ENCODE results near the gene BCAR3. TPM values are rescaled to one million over a fixed set of nuclear protein-coding genes. Genes with fewer than 3 reads are reported as not detected.
A peak's percentile ranks its signal among the peaks of the same experiment; 100 is the strongest.

The BCAR3 gene
- total and polyA plus RNA-seq, 4 donors, result 8.4 to 24.1 (median 16.0) TPM

DNA sequence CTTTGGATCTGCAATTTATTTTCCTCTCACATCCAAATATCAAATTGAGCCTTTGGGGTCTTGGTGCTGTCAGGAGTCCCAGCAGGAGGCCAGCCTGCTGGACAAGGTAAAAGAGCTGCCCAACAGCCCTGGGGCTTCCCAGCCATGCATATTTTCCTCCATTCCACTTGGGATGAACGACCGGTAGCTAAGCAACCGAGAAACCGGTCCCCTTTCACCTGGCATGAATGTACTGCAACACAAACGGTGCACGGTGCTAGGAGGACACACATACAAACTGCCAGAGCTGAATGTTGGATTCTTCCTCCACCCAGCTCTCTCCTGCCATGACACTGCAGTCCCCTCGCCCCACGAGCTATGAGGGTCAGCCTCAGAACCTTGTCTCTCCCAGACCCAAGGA, 42.7 kb downstream of the BCAR3 start:
- intact Hi-C loops (cut with DNase I), result loop anchor here in 1 of 2 donors (5.0 kb wide), 1 partner anchor 38 kb away; no protein-coding TSS in a partner anchor
- Histone ChIP-seq H3K27ac (ENCODE audit: low read depth in 1 of 2, low read length in 2 of 2) (no peak overlapping the region), H3K9me3 (ENCODE audit: control insufficient read depth, low read length) (no peaks in the 10 kb centered on the region), H3K4me1 (ENCODE audit: control insufficient read depth in 1 of 2, insufficient read depth in 2 of 2, low read length in 2 of 2) (peaks cover 3 to 15% of the 10 kb centered on the region in 2 donors), H3K36me3 (ENCODE audit: control insufficient read depth in 1 of 2, insufficient read depth in 2 of 2, low read length in 1 of 2) (no peaks in the 10 kb centered on the region), H3K27me3 (ENCODE audit: control insufficient read depth in 1 of 2, insufficient read depth in 2 of 2, low read length in 1 of 2) (no peaks in the 10 kb centered on the region), H3K4me3 (ENCODE audit: low read length in 2 of 2) (no peak overlapping the region)
- ATAC-seq (ENCODE audit: low FRiP score) (no peak), DNase-seq (no peak)
- WGBS, 2 donors, result 91 to 93% methylated on average over 8 of the region's 8 CpGs

DNA sequence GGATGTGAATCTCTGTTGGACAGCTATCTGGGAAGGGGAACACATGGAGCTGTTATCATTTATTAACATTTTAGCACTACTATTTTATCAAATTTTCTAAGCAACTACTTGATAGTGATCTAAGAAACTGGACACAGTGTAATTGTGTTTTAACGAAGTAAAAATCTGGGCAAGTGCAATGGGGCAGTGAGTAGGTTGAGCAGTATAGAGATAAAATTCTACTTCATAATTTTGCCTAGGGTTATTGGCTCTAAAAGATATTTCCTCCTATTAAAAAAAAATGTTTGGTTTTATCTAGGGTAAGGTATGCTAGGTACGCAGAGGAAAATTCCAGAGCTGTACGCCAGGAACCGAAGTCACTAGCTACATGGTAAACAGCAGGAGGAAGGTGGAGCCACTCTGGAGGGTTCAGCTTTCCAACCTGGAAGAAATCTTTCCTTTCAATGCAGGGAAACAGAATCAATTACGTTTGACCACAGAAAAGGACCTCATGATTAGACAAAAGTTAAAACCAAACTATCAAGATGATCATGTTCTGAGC, 43.3 kb downstream of the BCAR3 start:
- WGBS, 2 donors, result 77 to 86% methylated on average over 5 of the region's 5 CpGs
- Histone ChIP-seq H3K36me3 (ENCODE audit: control insufficient read depth in 1 of 2, insufficient read depth in 2 of 2, low read length in 1 of 2) (no peaks in the 10 kb centered on the region), H3K27ac (ENCODE audit: low read depth in 1 of 2, low read length in 2 of 2) (no peak overlapping the region), H3K4me1 (ENCODE audit: control insufficient read depth in 1 of 2, insufficient read depth in 2 of 2, low read length in 2 of 2) (peaks cover 3 to 15% of the 10 kb centered on the region in 2 donors), H3K9me3 (ENCODE audit: control insufficient read depth, low read length) (no peaks in the 10 kb centered on the region), H3K4me3 (ENCODE audit: low read length in 2 of 2) (no peak overlapping the region), H3K27me3 (ENCODE audit: control insufficient read depth in 1 of 2, insufficient read depth in 2 of 2, low read length in 1 of 2) (no peaks in the 10 kb centered on the region)
- intact Hi-C loops (cut with DNase I), result loop anchor here in 1 of 2 donors (5.0 kb wide), 1 partner anchor 39 kb away; no protein-coding TSS in a partner anchor
- ATAC-seq (ENCODE audit: low FRiP score) (no peak), DNase-seq (no peak)

DNA sequence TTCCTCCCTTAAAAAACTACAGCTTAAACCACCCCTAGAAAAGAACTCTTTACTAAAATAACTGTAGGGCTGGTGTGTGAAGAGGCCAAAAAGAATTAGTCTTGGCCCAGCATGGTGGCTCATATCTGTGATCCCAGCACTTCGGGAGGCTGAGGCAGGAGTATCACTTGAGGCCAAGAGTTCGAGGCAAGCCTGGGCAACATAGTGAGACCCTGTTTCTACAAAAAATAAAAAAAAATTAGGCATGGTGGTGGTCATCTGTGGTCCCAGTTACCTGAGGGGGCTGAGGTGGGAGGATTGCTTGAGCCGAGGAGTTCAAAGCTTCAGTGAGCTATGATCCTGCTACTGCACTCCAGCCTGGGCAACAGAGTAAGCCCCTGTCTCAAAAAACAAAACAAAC, 44.9 kb downstream of the BCAR3 start:
- intact Hi-C loops (cut with DNase I), result loop anchor here in 1 of 2 donors (5.0 kb wide), 1 partner anchor 41 kb away; no protein-coding TSS in a partner anchor
- Histone ChIP-seq H3K4me1 (ENCODE audit: control insufficient read depth in 1 of 2, insufficient read depth in 2 of 2, low read length in 2 of 2) (peaks cover 3 to 15% of the 10 kb centered on the region in 2 donors), H3K4me3 (ENCODE audit: low read length in 2 of 2) (no peak overlapping the region), H3K27ac (ENCODE audit: low read depth in 1 of 2, low read length in 2 of 2) (no peak overlapping the region), H3K27me3 (ENCODE audit: control insufficient read depth in 1 of 2, insufficient read depth in 2 of 2, low read length in 1 of 2) (no peaks in the 10 kb centered on the region), H3K9me3 (ENCODE audit: control insufficient read depth, low read length) (no peaks in the 10 kb centered on the region), H3K36me3 (ENCODE audit: control insufficient read depth in 1 of 2, insufficient read depth in 2 of 2, low read length in 1 of 2) (no peaks in the 10 kb centered on the region)
- DNase-seq (no peak), ATAC-seq (ENCODE audit: low FRiP score) (no peak)
- 87 to 94% methylated on average over 3 of the region's 3 CpGs for WGBS, 2 donors

DNA sequence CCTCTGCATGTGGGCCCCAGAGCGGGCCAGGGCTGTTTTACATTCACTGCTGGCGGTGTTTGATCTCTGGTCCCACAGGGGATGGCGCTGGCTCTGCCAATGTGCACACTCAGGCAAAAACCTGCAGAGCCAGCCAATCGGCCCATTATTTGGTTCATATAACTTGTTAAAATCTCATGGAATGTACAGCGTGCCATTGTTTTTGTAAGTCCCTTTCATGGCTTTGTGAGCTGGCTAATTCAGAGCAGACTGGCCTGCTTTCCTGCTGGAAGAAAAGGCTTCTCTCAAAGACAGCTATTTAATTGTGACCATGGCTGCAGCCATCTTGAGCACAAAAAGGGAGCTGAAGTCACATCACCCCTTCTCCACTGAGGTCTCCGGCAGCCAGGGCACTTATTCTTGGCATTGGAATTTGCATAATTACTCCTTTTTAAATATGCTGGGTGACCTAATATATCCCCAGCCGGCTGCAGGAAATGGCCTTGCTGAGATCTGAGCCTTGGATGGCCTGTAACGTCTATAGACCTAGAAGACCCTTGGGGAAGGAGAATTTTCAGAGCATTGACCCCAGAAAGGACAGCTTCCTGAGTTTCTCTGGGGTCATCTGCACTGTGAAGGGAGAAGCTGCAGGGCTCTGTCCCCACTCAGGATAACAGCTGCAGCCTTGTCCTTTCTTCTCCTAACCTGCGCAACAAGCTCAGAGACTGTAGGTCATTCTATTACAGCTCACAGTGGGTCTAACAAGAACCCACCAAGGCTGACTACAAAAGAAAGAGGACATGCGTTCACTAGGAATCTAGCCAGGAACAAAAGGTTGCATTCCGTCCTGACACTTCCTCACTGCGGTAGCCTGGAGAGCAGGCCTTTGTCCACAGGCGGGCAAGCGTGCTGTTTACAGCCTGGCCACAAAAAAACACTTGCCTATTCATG, 45.8 kb downstream of the BCAR3 start:
- 74 to 84% methylated on average over 14 of the region's 14 CpGs for WGBS, 2 donors
- intact Hi-C loops (cut with DNase I), result loop anchor here in 1 of 2 donors (5.0 kb wide), 1 partner anchor 41 kb away; no protein-coding TSS in a partner anchor
- Histone ChIP-seq H3K9me3 (ENCODE audit: control insufficient read depth, low read length) (no peaks in the 10 kb centered on the region), H3K27ac (ENCODE audit: low read depth in 1 of 2, low read length in 2 of 2) (no peak overlapping the region), H3K27me3 (ENCODE audit: control insufficient read depth in 1 of 2, insufficient read depth in 2 of 2, low read length in 1 of 2) (no peaks in the 10 kb centered on the region), H3K4me3 (ENCODE audit: low read length in 2 of 2) (no peak overlapping the region), H3K4me1 (ENCODE audit: control insufficient read depth in 1 of 2, insufficient read depth in 2 of 2, low read length in 2 of 2) (peaks cover under 1 to 9% of the 10 kb centered on the region in 2 donors), H3K36me3 (ENCODE audit: control insufficient read depth in 1 of 2, insufficient read depth in 2 of 2, low read length in 1 of 2) (no peaks in the 10 kb centered on the region)
- ATAC-seq (ENCODE audit: low FRiP score) (no peak), DNase-seq (no peak)

DNA sequence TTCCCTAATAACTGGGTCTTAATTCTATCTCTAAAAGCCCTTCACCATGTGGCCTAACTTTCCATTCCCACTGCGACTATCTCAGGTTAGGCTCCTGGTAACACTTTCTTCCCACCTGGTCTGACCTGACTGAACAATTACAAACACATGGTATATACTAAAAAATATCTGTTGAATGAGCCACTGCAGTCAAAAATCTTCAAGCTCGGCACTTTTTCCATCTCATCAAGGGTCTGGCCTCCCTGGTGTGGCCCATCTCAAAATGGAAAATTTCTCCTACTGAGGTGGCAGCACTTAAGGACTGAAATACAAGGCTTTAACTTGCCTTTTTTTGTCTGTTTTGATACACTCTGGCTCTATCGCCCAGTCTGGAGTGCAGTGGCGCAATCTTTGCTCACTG, 48.3 kb downstream of the BCAR3 start:
- no peaks in the 10 kb centered on the region for H3K27me3 ChIP-seq (ENCODE audit: control insufficient read depth in 1 of 2, insufficient read depth in 2 of 2, low read length in 1 of 2)
- H3K4me3 ChIP-seq (ENCODE audit: low read length in 2 of 2), result no peak overlapping the region
- 92 to 96% methylated on average over 4 of the region's 4 CpGs for WGBS, 2 donors
- no peaks in the 10 kb centered on the region for H3K4me1 ChIP-seq (ENCODE audit: control insufficient read depth in 1 of 2, insufficient read depth in 2 of 2, low read length in 2 of 2)
- H3K27ac ChIP-seq (ENCODE audit: low read depth in 1 of 2, low read length in 2 of 2), result no peak overlapping the region
- intact Hi-C loops (cut with DNase I), result no loop called here
- no peaks in the 10 kb centered on the region for H3K36me3 ChIP-seq (ENCODE audit: control insufficient read depth in 1 of 2, insufficient read depth in 2 of 2, low read length in 1 of 2)
- DNase-seq (no peak), ATAC-seq (ENCODE audit: low FRiP score) (no peak)
- H3K9me3 ChIP-seq (ENCODE audit: control insufficient read depth, low read length), result no peaks in the 10 kb centered on the region

DNA sequence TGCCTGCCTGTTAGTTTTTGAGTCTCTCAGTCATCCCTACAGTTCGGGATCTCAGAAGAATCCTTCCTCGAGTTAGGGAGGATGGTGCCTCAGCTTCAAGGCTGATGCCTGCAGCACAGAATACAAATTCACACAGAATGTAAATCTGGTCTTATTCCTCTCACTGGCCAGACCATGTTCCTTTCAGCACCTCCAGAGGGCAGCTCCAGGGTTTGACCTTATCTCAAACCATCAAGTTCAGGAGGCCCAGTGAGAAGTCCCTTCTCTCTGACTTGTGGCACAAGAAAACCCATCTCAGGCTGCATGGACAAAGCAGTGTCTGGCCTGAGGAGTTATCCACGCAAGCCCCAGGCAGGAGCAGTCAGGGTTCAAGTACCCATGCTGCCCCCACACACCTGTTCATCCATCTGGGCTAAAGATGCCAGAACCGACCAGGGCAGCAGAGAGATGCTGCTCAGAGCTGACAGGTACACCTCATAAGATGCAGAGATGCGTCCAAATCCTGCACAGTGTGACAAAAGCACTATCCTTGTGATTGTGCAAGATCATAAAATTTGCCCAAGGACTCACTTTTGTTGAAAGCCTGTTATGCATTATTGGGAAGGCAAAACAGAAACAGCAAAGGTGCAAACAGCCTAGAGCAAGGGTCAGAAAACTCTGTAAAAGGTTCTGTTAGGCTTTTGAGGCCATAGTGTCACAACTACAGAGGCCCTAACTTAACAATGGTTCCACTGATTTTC, 49.8 kb downstream of the BCAR3 start:
- intact Hi-C loops (cut with DNase I), result no loop called here
- no peak for ATAC-seq (ENCODE audit: low FRiP score)
- no peak overlapping the region for H3K4me3 ChIP-seq (ENCODE audit: low read length in 2 of 2)
- no peaks in the 10 kb centered on the region for H3K9me3 ChIP-seq (ENCODE audit: control insufficient read depth, low read length)
- H3K27ac ChIP-seq (ENCODE audit: low read depth in 1 of 2, low read length in 2 of 2), result no peak overlapping the region
- H3K36me3 ChIP-seq (ENCODE audit: control insufficient read depth in 1 of 2, insufficient read depth in 2 of 2, low read length in 1 of 2), result no peaks in the 10 kb centered on the region
- H3K27me3 ChIP-seq (ENCODE audit: control insufficient read depth in 1 of 2, insufficient read depth in 2 of 2, low read length in 1 of 2), result no peaks in the 10 kb centered on the region
- H3K4me1 ChIP-seq (ENCODE audit: control insufficient read depth in 1 of 2, insufficient read depth in 2 of 2, low read length in 2 of 2), result no peaks in the 10 kb centered on the region
- DNase-seq, result no peak
- WGBS, 2 donors, result 91 to 96% methylated on average over 5 of the region's 5 CpGs

DNA sequence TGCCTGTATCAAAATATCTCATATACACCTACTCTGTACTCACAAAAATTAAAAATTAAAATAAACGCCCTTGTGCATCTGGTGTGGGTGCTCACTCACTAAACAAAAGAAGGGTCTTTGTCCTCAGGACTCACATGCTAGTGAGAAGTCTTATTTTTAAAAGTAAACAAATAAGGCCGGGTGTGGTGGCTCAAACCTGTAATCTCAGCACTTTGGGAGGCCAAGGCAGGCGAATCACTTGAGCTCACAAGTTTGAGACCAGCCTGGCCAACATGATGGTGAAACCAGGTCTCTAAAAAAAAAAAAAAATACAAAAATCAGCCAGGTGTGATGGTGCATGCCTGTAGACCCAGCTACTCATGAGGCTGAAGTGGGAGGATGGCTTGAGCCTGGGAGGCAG, 51.5 kb downstream of the BCAR3 start:
- H3K9me3 ChIP-seq (ENCODE audit: control insufficient read depth, low read length), result no peaks in the 10 kb centered on the region
- no peak for ATAC-seq (ENCODE audit: low FRiP score)
- DNase-seq, result no peak
- H3K27ac ChIP-seq (ENCODE audit: low read depth in 1 of 2, low read length in 2 of 2), result no peak overlapping the region
- intact Hi-C loops (cut with DNase I), result no loop called here
- no peak overlapping the region for H3K4me3 ChIP-seq (ENCODE audit: low read length in 2 of 2)
- H3K36me3 ChIP-seq (ENCODE audit: control insufficient read depth in 1 of 2, insufficient read depth in 2 of 2, low read length in 1 of 2), result no peaks in the 10 kb centered on the region
- no peaks in the 10 kb centered on the region for H3K4me1 ChIP-seq (ENCODE audit: control insufficient read depth in 1 of 2, insufficient read depth in 2 of 2, low read length in 2 of 2)
- WGBS, 2 donors, result 88% methylated on average over 3 of the region's 3 CpGs
- H3K27me3 ChIP-seq (ENCODE audit: control insufficient read depth in 1 of 2, insufficient read depth in 2 of 2, low read length in 1 of 2), result no peaks in the 10 kb centered on the region

DNA sequence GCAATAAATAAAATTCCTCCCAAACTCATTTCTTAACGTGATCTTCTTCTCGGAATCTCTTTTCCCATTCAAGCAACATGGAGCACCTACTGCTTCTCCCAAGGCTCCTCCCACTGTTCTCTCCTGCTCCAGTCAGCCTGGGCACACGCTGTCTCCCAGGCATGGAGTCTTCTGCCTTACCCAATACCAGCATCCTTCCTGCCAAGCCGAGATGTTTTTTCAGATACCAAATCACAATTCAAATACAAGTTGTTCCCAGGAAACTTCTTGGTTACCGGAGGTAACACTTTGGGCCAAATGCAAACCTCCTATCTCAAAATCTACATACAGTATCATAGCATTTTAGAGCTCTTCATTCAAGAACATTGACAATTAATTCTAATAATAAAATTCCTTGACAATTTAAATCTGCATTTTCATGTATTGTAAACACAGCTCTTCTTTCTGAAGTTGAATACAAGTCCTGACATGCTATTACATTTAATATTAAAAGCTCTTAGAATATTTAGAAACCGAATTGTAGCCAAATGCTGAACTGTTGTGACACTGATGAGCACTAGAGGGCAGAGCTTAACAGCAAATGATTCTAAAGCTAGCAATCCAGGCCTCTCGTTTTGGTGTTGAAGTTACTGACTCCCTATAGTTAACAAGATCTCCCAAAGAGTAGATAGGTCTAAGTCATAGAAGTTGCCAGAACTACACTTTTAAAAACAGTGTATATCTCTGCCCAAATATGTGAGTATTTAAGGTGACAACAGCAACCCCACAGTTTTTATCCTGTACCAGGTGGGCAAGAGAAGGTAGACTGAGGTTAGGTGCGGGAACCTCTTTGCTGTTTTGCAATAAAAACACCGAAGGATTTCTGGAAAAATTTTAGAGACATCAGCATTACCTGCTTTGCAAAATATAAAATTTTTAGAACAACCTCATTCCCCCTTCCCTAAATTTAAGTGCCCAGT, 52.3 kb downstream of the BCAR3 start:
- intact Hi-C loops (cut with DNase I), result loop anchor here (1.0 to 10.0 kb wide), 4 partner anchors 182 to 215 kb away; partner anchors contain the start of gene FNBP1L (in 1 of the 2)
- H3K27me3 ChIP-seq (ENCODE audit: control insufficient read depth in 1 of 2, insufficient read depth in 2 of 2, low read length in 1 of 2), result no peaks in the 10 kb centered on the region
- no peaks in the 10 kb centered on the region for H3K9me3 ChIP-seq (ENCODE audit: control insufficient read depth, low read length)
- peak; percentile 80 for ATAC-seq (ENCODE audit: low FRiP score)
- DNase-seq, result no peak
- no peak overlapping the region for H3K27ac ChIP-seq (ENCODE audit: low read depth in 1 of 2, low read length in 2 of 2)
- no peaks in the 10 kb centered on the region for H3K4me1 ChIP-seq (ENCODE audit: control insufficient read depth in 1 of 2, insufficient read depth in 2 of 2, low read length in 2 of 2)
- no peak overlapping the region for H3K4me3 ChIP-seq (ENCODE audit: low read length in 2 of 2)
- WGBS, 2 donors, result 43 to 47% methylated on average over 9 of the region's 9 CpGs
- no peaks in the 10 kb centered on the region for H3K36me3 ChIP-seq (ENCODE audit: control insufficient read depth in 1 of 2, insufficient read depth in 2 of 2, low read length in 1 of 2)
